H1 (cell line): Measurements from ENCODE around the gene MGAT4B. TPM values are rescaled to one million over a fixed set of nuclear protein-coding genes. Genes with fewer than 3 reads are reported as not detected.

Experiments used
- CHD1 ChIP-seq: IDR thresholded peaks from 2 replicates; pipeline ENCODE4 v1.6.1; 2012; ENCODE audit warnings: low read depth, low read length, improper control_type of control experiment
- polyA plus RNA-seq, 7 experiments: library from polyadenylated mRNA; depleted of rRNA in 3 of 7; stranded (reverse) in 5 of 7; unstranded in 2 of 7; fragments of >200 nt in 5 of 7; fragments of 200-250 nt in 2 of 7; gene quantifications; 1 replicate in 5 of 7; 2 replicates in 1 of 7; 4 replicates in 1 of 7; pipeline versions ENCODE4 v1.2.1 to v1.2.3, GENCODE V29; 2011 to 2013; ENCODE audit warnings: missing spikeins in 2 of 7, mixed read lengths in 2 of 7
- total RNA-seq: library from RNA; stranded (reverse); fragmentation: NEBNext Ultra II Directional; extraction: Animal tissue kit (Norgen Biotek cat#: 25700); gene quantifications from 2 replicates; pipeline ENCODE4 v1.2.1, GENCODE V29; 2021

The MGAT4B gene
- total and polyA plus RNA-seq, 2 of the 8 experiments (the other 6 are each of a cell fraction or from before 2014, with no cell fraction given): 116 to 128 TPM

- TF ChIP-seq CHD1: no peak
Observed at GRCh38 chr5:179766021-179766725, 40.5 kb downstream of the MGAT4B start (continued).
